ENCODE data around the gene GPC3. TPM values are rescaled to one million over a fixed set of nuclear protein-coding genes. Genes with fewer than 3 reads are reported as not detected.

GPC3 gene
- total and polyA plus RNA-seq, 2 experiments from 2014 or later, result 36.8 to 60.1 TPM

DNA sequence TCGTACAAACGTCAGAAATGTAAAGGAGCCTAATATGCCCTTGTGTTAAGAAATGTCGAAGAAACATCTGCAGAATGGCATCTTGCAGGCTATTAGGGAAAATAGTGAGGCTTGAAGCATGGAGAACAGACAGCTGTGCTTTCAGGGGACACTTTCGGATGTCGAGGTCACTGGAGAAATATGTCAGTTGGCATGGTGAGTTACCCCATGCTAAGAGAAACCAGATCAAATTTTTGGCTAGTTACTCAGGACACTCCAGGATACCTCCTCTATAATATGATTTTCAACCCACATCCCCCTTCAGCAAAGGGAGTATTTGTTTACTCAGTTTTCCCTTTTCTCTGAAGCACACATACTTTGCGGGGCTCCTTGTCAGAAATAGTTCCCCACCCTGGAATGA lies 171.4 kb downstream of the GPC3 start:
- no peaks in the 10 kb centered on the region for H3K36me3 Mint-ChIP-seq (ENCODE audit: low read depth)
- no peak for DNase-seq (ENCODE audit: low spot score)
- H3K27ac ChIP-seq (ENCODE audit: low read depth), result no peak overlapping the region

DNA sequence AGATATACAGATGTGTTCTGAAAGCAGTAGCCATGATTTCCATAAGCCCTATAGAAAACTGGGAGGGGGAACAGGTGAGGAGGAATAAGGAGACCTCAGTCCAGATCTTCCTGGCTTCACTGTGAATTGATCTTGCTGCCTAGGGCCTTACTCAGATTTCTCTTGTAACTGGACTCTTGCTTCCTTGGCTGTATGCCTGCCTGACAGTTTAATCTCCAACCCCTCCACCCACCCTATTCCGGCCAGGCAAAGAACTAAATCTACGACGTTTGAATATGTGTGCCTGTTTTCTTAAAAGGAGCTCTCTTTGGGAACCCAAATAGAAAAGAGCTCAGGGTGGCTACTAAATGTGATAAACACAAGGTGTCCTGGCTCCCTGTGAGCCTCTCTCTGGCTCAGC lies 173.0 kb downstream of the GPC3 start:
- H3K27me3 ChIP-seq (ENCODE audit: insufficient read depth), result no peaks in the 10 kb centered on the region
- no peaks in the 10 kb centered on the region for H4K20me1 ChIP-seq (replicated peaks; ENCODE audit: insufficient read depth)
- Mint-ChIP-seq H3K27ac (no peak overlapping the region), H3K27me3 (ENCODE audit: insufficient read depth, low read depth, poor library complexity) (peaks cover 2% of the 10 kb centered on the region), H3K4me1 (peaks cover 6% of the 10 kb centered on the region; the same call in 1 of the 3 replicates), H3K9me3 (no peaks in the 10 kb centered on the region), H3K36me3 (ENCODE audit: low read depth) (no peaks in the 10 kb centered on the region), H3K4me3 (no peak overlapping the region)
- no peaks in the 10 kb centered on the region for H3K4me1 ChIP-seq (ENCODE audit: insufficient read depth)
- no peak overlapping the region for H3K4me3 ChIP-seq
- H3K4me2 ChIP-seq, result no peak overlapping the region
- ATAC-seq, result no peak
- DNase-seq (ENCODE audit: low spot score), result no peak
- no peaks in the 10 kb centered on the region for H3K9me2 ChIP-seq (ENCODE audit: insufficient read depth)
- no peak overlapping the region for H3K27ac ChIP-seq (ENCODE audit: low read depth)
- H2AFZ ChIP-seq, result no peak overlapping the region
- no peaks in the 10 kb centered on the region for H3K36me3 ChIP-seq (ENCODE audit: insufficient read depth)
- H3F3A ChIP-seq (replicated peaks; ENCODE audit: low read depth), result no peaks in the 10 kb centered on the region
- no peaks in the 10 kb centered on the region for H3K79me2 ChIP-seq (replicated peaks; ENCODE audit: insufficient read depth)
- TF ChIP-seq ZNF114 (CRISPR knock-in tag; IDR thresholded peaks at IDR 0.05), result no peak
- TF ChIP-seq ZNF331 (CRISPR knock-in tag; IDR thresholded peaks at IDR 0.05; ENCODE audit: low read depth), result no peak
- TF ChIP-seq REST (IDR thresholded peaks at IDR 0.05; ENCODE audit: unreplicated experiment), result no peak
- TF ChIP-seq POLR2AphosphoS5 (IDR thresholded peaks at IDR 0.05; ENCODE audit: low read depth), result no peak
- TF ChIP-seq ETS1 (IDR thresholded peaks at IDR 0.05), result no peak
- no peak for TF ChIP-seq STAT1 (IDR thresholded peaks at IDR 0.05; ENCODE audit: unreplicated experiment)
- no peak for TF ChIP-seq CREB1 (CRISPR knock-in tag; IDR thresholded peaks at IDR 0.05; ENCODE audit: low read depth)
- no peak for TF ChIP-seq EZH2 (IDR thresholded peaks at IDR 0.05; ENCODE audit: low read depth, unreplicated experiment)

More for the DNA sequence above, 171.4 kb downstream of the GPC3 start:
- Histone ChIP-seq H3K4me3 (no peak overlapping the region), H3K4me1 (ENCODE audit: insufficient read depth) (no peaks in the 10 kb centered on the region), H3K4me2 (no peak overlapping the region), H3K9me2 (ENCODE audit: insufficient read depth) (no peaks in the 10 kb centered on the region), H3K27me3 (ENCODE audit: insufficient read depth) (no peaks in the 10 kb centered on the region), H3K79me2 (replicated peaks; ENCODE audit: insufficient read depth) (no peaks in the 10 kb centered on the region), H4K20me1 (replicated peaks; ENCODE audit: insufficient read depth) (no peaks in the 10 kb centered on the region), H3F3A (replicated peaks; ENCODE audit: low read depth) (no peaks in the 10 kb centered on the region), H3K36me3 (ENCODE audit: insufficient read depth) (no peaks in the 10 kb centered on the region), H2AFZ (no peak overlapping the region)
- Mint-ChIP-seq H3K9me3 (no peaks in the 10 kb centered on the region), H3K27ac (no peak overlapping the region), H3K27me3 (ENCODE audit: insufficient read depth, low read depth, poor library complexity) (peaks cover 2% of the 10 kb centered on the region), H3K4me3 (no peak overlapping the region), H3K4me1 (peaks cover 6% of the 10 kb centered on the region; the same call in 1 of the 3 replicates)
- ATAC-seq, result no peak
- TF ChIP-seq EZH2 (IDR thresholded peaks at IDR 0.05; ENCODE audit: low read depth, unreplicated experiment), result no peak
- TF ChIP-seq POLR2AphosphoS5 (IDR thresholded peaks at IDR 0.05; ENCODE audit: low read depth), result no peak
- TF ChIP-seq STAT1 (IDR thresholded peaks at IDR 0.05; ENCODE audit: unreplicated experiment), result no peak
- no peak for TF ChIP-seq ETS1 (IDR thresholded peaks at IDR 0.05)
- TF ChIP-seq EZH2phosphoT487 (IDR thresholded peaks at IDR 0.05; ENCODE audit: unreplicated experiment), result no peak
- TF ChIP-seq, protein P1, sequence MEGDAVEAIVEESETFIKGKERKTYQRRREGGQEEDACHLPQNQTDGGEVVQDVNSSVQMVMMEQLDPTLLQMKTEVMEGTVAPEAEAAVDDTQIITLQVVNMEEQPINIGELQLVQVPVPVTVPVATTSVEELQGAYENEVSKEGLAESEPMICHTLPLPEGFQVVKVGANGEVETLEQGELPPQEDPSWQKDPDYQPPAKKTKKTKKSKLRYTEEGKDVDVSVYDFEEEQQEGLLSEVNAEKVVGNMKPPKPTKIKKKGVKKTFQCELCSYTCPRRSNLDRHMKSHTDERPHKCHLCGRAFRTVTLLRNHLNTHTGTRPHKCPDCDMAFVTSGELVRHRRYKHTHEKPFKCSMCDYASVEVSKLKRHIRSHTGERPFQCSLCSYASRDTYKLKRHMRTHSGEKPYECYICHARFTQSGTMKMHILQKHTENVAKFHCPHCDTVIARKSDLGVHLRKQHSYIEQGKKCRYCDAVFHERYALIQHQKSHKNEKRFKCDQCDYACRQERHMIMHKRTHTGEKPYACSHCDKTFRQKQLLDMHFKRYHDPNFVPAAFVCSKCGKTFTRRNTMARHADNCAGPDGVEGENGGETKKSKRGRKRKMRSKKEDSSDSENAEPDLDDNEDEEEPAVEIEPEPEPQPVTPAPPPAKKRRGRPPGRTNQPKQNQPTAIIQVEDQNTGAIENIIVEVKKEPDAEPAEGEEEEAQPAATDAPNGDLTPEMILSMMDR (conservative IDR thresholded peaks at IDR 0.05; ENCODE audit: low read depth in 2 of 2), result no peak

Measured in GM23338 (cell line).